Gastroesophageal sphincter (tissue), 4 donors: ENCODE data around the gene HOXA6. TPM values are rescaled to one million over a fixed set of nuclear protein-coding genes. Genes with fewer than 3 reads are reported as not detected.

Experiments
- ATAC-seq: fragments of 150-250 bp; one replicate; pipeline ENCODE4 v1.9.1; 2016; ENCODE audit warnings: mild to moderate bottlenecking, moderate library complexity
- H3K27ac ChIP-seq, 4 donors: fragments of 200-600 bp; sonication (generic) in 3 of 4; 1 replicate in 3 of 4; 2 replicates in 1 of 4; pipeline ENCODE4 v1.5.1; 2016 to 2019
- H3K27me3 ChIP-seq: fragments of 200-600 bp; sonication (generic); one replicate; pipeline ENCODE4 v1.5.1; 2019
- H3K36me3 ChIP-seq, 2 donors: fragments of 200-600 bp; sonication (generic); one replicate each; pipeline ENCODE4 v1.5.1; 2019; ENCODE audit warnings: control low read depth in 1 of 2
- H3K4me1 ChIP-seq, 3 donors: fragments of 200-600 bp; sonication (generic); 1 replicate in 2 of 3; 2 replicates in 1 of 3; pipeline ENCODE4 v1.5.1; 2016 to 2019; ENCODE audit warnings: control low read depth in 2 of 3
- H3K4me3 ChIP-seq, 2 donors: fragments of 200-600 bp; sonication (generic); one replicate each; pipeline ENCODE4 v1.5.1; 2019; ENCODE audit warnings: mild to moderate bottlenecking in 1 of 2, moderate library complexity in 1 of 2
- H3K9me3 ChIP-seq, 3 donors: fragments of 200-600 bp; sonication (generic); one replicate each; pipeline ENCODE4 v1.5.1; 2017 to 2019; ENCODE audit warnings: control low read depth in 2 of 3
- EP300 ChIP-seq: sonication (generic); formaldehyde crosslinking; IDR thresholded peaks from one replicate; pipeline ENCODE4 v1.6.1; 2017; ENCODE audit warnings: antibody characterized with exemption, mild to moderate bottlenecking
- POLR2A ChIP-seq, 2 donors: fragments of 450-650 bp; IDR thresholded peaks; one replicate each; pipeline ENCODE4 v1.6.1; 2017; ENCODE audit warnings: antibody characterized with exemption in 2 of 2, mild to moderate bottlenecking in 2 of 2, moderate library complexity in 1 of 2
- POLR2AphosphoS5 ChIP-seq: sonication (generic); formaldehyde crosslinking; IDR thresholded peaks from one replicate; pipeline ENCODE4 v1.6.1; 2017; ENCODE audit warnings: antibody characterized with exemption
- WGBS, 2 donors: methylation state at CpG; one replicate each; pipeline ENCODE4 v1.1.5; 2018; ENCODE audit warnings: low coverage in 1 of 2; 5-methylcytosine and 5-hydroxymethylcytosine counted together
- total RNA-seq, 4 donors: library from RNA; depleted of rRNA; stranded (reverse); fragments of >200 nt; gene quantifications; one replicate each; pipeline ENCODE4 v1.1.0, GENCODE V29; 2016
- TF ChIP-seq, protein P1 (sequence below), 4 experiments: fragments of 200-600 bp in 2 of 4; fragments of 450-650 bp in 2 of 4; sonication (generic) in 1 of 4; IDR thresholded peaks; one replicate each; pipeline ENCODE4 v1.5.1; 2017 to 2019; ENCODE audit warnings: antibody characterized with exemption in 4 of 4, mild to moderate bottlenecking in 2 of 4, moderate library complexity in 2 of 4

Gene HOXA6
- total RNA-seq, 4 donors from 2014 or later = 0.46 to 12.7 TPM; not detected in 2

DNA sequence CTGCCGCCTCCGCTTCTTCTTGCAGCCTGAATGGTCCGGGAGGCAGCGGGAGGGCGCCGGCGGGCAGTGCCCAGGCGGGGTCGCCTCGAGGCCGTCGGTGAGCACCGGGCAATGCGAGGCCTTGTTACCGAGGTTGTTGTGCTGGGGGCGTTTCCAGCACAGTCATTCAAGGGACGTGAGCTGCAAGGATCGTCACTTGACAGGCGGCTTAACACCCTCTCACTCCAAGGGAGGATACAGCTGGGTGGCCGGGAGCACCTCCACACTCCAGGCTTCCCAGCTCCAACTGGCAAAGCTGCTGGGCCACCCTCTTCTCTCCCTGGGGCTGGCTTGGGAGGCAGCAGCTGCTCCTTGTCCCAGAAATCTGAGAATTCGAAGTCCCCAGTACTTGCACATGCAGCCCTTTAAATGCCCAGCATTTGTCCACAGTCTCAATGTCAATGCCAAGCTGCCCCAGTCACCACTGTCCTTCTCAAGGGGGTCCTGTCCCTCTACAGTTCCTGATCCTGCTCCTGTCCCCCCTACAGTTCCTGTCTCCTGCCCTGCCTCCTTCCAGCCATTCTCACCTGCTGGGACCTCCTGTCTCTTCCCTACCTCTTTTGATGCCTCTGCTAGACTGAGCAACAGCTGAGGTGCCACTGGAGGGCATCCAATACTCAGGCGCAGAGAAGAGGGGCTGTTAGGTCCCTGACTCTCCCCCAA, 41.9 kb upstream of the HOXA6 start:
- WGBS, 2 donors = 30 to 67% methylated on average over 1 to 4 of the region's 22 CpGs
- H3K9me3 ChIP-seq = no peaks in the 10 kb centered on the region

DNA sequence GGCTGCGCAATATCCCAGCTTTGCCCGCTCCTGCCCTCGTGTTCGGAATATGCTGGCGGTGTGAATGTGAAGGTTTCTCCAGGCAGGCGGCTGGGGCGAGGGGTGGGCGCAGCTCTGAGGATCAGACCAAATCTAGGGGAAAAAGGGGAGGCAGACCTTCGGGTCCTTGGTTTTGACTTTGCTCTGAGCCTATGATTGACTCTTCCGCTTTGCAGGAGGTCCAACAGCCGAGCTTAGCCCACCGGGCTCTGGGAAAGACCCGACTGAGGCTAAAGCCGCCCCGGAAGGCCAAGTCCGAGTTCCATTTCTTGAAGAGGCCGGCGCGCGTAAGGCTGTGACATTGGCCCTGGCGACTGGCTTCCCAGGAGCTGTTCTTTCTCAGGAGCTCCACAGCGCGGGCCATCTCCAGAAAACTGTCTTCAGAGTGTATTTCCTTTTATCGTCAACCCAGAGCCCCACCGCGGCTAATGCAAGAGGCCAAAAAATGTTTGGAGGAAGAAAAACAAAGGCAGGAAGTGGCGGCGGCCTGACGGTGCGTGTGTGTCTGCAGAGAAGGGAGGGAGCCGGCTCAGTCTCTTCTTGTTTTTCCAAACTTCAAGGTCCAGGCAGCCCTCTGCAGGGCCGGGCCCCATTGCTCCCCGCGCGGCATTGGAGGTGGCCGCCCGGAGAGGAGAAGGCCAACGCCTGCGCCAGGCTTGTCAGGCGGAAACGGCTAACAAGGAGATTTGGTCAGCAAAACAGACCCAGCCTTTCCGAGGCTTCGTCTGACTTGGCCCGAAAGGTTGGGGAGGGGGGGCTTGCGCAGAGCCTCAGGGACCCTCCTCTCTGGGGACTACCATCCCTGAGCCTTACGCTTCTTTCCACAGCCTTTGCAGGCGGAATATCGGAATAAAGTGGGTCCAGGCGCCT, 41.1 kb upstream of the HOXA6 start:
- peak overlapping the region in 1 of 2 donors; percentile 22 for H3K4me3 ChIP-seq
- H3K27me3 ChIP-seq = peaks cover 100% of the 10 kb centered on the region
- H3K27ac ChIP-seq = no peak overlapping the region
- TF ChIP-seq EP300 (no peak), POLR2A (IDR thresholded peaks at IDR 0.05) (no peak), POLR2AphosphoS5 (no peak)
- TF ChIP-seq, protein P1, sequence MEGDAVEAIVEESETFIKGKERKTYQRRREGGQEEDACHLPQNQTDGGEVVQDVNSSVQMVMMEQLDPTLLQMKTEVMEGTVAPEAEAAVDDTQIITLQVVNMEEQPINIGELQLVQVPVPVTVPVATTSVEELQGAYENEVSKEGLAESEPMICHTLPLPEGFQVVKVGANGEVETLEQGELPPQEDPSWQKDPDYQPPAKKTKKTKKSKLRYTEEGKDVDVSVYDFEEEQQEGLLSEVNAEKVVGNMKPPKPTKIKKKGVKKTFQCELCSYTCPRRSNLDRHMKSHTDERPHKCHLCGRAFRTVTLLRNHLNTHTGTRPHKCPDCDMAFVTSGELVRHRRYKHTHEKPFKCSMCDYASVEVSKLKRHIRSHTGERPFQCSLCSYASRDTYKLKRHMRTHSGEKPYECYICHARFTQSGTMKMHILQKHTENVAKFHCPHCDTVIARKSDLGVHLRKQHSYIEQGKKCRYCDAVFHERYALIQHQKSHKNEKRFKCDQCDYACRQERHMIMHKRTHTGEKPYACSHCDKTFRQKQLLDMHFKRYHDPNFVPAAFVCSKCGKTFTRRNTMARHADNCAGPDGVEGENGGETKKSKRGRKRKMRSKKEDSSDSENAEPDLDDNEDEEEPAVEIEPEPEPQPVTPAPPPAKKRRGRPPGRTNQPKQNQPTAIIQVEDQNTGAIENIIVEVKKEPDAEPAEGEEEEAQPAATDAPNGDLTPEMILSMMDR (IDR thresholded peaks at IDR 0.05) = no peak
- no peak for ATAC-seq
- H3K9me3 ChIP-seq = no peaks in the 10 kb centered on the region
- no peaks in the 10 kb centered on the region for H3K36me3 ChIP-seq
- 4 to 5% methylated on average over 4 to 22 of the region's 49 CpGs for WGBS, 2 donors
- H3K4me1 ChIP-seq = peaks cover 0 to 64% (median 31%) of the 10 kb centered on the region in 3 donors

More for the DNA sequence above, 41.9 kb upstream of the HOXA6 start:
- no peak overlapping the region for H3K27ac ChIP-seq
- H3K36me3 ChIP-seq = no peaks in the 10 kb centered on the region
- H3K4me3 ChIP-seq = peak overlapping the region in 1 of 2 donors; percentile 22
- peaks cover 100% of the 10 kb centered on the region for H3K27me3 ChIP-seq
- TF ChIP-seq, protein P1 (IDR thresholded peaks at IDR 0.05) = no peak
- TF ChIP-seq EP300 = no peak
- ATAC-seq = no peak
- peaks cover 0 to 56% (median 24%) of the 10 kb centered on the region in 3 donors for H3K4me1 ChIP-seq

GRCh38 chr7:27187475-27188385, 40.2 kb upstream of the HOXA6 start:
- Histone ChIP-seq H3K4me3 (no peak overlapping the region), H3K36me3 (no peaks in the 10 kb centered on the region), H3K9me3 (no peaks in the 10 kb centered on the region), H3K4me1 (peaks cover 0 to 65% (median 24%) of the 10 kb centered on the region in 3 donors), H3K27me3 (peaks cover 100% of the 10 kb centered on the region), H3K27ac (no peak overlapping the region)
- TF ChIP-seq EP300 (no peak), POLR2A (IDR thresholded peaks at IDR 0.05) (no peak), POLR2AphosphoS5 (no peak)
- TF ChIP-seq, protein P1 (IDR thresholded peaks at IDR 0.05) = no peak
- WGBS, 2 donors = 9% methylated on average over 8 to 20 of the region's 46 CpGs
- no peak for ATAC-seq

DNA sequence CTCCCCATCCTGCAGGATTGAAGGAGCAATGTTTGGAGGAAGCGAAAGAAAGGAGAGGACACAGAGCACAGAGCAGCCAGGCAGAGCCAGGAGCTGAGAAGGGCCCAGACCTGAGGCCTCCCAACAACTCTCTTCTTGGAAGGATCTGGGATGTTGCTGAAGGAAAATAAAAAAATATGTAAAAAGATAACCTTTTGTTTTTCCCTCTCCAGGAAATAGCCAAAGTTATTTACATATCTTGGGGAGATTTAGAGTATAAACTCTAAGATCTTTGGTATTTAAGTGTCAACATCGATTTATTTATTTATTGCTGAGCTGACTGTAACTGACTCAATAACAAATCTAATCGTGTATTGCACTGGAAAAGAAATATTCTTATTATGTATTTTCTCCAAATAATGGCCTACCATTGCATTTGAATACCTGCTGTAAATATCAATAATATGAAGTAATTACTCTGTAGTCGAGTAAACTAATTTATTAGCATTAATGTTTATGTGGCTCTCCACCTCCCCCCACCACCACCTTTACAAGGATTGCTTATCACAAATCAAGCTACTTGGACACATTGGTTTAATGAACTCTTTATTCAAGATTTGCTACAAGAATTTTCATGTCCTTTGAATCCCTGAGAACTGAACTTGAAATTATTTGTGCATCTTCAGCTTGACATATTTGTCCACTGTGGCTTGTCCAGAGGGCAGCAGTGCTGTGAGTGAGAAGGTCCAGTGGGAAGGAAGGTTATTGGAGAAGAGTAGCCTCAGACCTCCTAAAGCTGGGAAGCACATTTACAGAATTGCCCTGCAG, 39.3 kb upstream of the HOXA6 start:
- no peak for ATAC-seq
- Histone ChIP-seq H3K36me3 (no peaks in the 10 kb centered on the region), H3K9me3 (no peaks in the 10 kb centered on the region), H3K27me3 (peaks cover 100% of the 10 kb centered on the region), H3K4me1 (peaks cover 0 to 57% (median 18%) of the 10 kb centered on the region in 3 donors), H3K4me3 (no peak overlapping the region), H3K27ac (no peak overlapping the region)
- WGBS, 2 donors = 21 to 25% methylated on average over 4 of the region's 4 CpGs
- TF ChIP-seq EP300 (no peak), POLR2A (IDR thresholded peaks at IDR 0.05) (no peak), POLR2AphosphoS5 (no peak)
- TF ChIP-seq, protein P1 (IDR thresholded peaks at IDR 0.05) = no peak
